KBM-7 (cell line): ENCODE results near the gene ZNF451.

Experiments
- DNase-seq: peaks from one replicate; pipeline ENCODE4 v3.0.0-alpha.2; 2015
- in situ Hi-C: fragments of 300-500 bp; cut with MboI; formaldehyde crosslinking; loops from 2 replicates; pipeline ENCODE4 v1.14.3; 2020; ENCODE audit warnings: low sequenced_read_pairs, low pct_unique_long_range_greater_than_20kb, mixed read lengths

Gene ZNF451

DNA sequence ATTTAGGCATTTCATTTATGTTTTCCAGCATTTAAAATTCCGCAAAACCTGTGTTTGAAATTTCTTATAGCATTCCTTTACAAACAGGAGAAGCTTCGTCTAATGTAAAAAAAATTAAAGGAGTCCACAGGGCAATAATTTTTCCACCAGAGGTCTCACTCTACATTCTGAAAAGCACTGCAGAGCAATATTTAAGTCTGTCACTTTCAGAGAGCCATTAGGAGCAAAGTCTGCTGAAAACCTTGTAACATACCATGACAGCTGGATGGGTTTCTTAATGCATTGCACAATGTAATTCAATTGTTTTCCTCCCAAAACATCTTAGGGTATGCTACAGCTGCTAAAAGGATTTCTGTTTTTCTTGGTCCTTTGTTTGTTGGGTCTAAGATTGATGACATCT is 100.2 kb downstream of the ZNF451 start:
- DNase-seq = peak; percentile 23
- in situ Hi-C loops = no loop called here

DNA sequence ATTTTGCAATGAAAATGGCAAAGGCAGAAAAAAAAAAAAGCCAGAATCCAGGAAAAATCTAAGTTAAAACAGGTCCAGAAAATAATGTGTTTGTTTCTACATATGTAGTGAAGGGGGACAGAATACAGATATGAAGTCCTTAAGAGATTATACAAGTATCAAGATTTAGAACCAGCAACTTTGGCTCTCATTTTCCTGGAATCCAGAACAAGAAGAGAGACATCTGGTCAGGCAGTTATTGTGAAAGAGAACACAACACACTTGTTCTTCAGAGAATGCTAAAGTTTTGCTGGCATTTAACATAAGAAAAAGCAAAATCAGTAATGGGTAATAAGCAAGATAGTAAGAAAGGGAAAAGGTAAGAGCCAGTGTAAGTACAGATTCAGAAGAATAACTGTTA is 103.2 kb downstream of the ZNF451 start:
- no peak for DNase-seq
- in situ Hi-C loops = no loop called here

DNA sequence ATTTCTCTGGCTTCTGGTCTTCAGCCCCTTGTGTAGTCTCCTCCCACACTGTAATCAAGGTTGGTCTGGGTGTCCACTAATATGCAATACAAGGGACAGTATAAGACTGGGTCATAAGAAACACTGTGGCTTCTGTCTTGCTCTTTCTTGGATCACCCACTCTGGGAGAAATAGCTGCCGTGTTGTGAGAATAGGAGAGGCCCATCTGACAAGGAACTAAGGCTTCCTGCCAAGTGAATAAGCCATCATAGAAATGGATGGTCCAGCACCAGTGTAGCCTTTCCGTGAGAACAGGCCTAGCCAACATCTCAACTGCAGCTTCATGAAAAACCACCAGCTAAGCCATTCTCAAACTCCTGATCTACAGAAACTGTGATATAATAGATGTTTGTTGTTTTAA is 105.5 kb downstream of the ZNF451 start:
- no peak for DNase-seq
- in situ Hi-C loops = no loop called here

DNA sequence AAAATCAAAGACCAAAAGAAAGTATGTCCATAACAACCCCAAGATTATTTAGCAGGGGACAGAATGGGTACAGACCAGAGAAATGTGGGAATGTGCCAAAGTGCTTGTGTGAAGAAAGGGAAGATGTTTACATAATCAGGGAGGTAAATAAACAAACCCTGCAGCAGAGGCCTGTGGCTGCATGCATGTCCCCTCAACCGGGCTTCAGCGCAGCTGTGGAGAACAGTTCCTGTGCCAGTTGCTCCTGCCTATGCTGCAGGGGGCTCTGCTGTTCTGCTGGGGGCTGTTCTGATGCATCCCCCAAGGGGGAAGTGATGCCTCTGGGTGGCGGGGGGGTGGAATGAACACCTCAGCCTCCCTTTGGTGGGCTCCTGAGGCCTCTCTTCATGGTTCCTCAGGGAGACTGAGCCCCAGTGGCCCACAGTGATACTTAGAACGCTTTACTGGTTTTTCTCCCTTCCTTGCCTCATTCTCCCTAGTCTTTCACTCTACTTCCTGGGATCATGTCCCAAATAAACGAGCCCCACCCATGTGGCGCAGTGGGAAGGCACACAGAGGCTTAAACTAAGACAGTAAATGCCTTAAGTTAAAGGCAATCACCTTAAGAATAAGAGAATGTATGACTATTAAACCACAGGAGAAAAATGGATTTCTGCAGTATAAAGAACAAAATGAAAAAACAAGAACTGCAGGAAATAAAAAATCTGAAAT is 109.1 kb downstream of the ZNF451 start:
- no peak for DNase-seq
- in situ Hi-C loops = no loop called here

DNA sequence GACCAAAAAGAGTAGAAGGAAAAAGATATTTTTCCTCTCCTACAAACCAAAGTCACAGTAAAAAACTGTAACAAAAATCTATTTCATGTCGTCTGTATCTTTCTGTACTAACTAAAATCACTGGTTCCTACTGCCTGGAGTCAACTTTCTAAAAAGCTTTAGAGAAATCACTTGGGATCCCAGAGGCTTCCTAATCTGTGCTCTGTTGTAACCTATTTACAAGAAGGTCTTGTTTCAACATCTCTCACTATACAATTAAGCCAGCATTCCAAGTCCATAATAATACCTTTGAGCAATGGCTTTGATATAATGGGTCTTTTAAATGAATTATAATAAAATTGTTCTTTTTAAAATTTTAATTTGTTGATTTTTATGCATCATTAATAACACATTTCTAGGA is 111.7 kb downstream of the ZNF451 start:
- in situ Hi-C loops = no loop called here
- DNase-seq = no peak

DNA sequence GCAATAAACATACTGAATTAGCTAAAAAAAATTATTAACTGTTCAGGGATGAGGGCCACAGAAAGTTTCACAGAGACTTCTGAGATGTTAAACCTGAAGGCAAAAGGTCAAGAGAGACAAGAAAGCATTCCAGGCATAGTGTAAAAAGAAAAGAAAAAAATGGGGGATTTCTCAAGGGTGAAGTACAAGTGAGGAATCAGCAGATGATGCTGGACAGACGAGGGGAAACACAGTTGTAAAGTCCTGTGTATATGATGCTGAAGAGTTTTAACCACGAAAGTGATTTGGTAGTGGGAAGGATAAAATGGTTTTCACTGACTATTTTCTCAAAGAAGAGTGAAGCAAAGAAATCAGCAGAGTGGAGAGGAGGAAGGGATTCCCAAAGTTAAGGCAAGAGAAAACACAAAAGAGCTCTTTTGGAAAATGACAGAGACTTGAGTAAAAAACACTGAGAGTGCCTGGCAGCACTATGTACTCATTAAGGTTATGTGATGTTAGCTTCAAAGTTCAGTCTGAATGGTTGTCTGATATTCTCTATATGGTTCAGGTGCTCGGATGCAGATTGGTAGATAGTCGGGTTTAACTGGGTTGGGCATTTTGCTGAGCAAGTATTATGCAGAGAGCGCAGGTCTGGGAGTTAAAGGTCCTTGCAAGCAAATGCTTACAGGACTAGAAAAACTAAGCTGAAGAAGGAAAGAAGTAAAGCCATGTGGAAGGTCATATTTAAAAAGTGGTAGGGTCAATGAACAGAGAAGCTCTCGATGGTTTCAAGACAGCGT is 115.8 kb downstream of the ZNF451 start:
- no peak for DNase-seq
- in situ Hi-C loops = no loop called here

DNA sequence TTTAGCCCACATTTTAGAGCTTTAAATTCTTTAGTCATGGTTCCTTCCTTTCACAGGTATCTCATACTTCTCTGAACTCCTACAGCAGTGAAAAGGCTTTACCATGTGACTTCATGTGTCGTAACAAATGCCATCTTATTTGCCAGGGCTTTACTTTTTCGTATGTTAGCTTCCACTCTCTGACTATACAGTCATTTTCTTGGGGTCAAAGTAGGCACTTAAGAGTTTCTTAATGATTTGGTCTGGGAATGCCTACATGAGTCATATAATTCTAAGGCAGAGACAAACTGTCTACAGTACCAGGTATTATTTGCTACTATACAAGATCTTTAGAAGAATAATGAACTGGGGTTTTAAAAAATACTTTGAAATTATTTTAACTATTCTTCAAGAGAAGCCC is 117.2 kb downstream of the ZNF451 start:
- in situ Hi-C loops = no loop called here
- DNase-seq = no peak

DNA sequence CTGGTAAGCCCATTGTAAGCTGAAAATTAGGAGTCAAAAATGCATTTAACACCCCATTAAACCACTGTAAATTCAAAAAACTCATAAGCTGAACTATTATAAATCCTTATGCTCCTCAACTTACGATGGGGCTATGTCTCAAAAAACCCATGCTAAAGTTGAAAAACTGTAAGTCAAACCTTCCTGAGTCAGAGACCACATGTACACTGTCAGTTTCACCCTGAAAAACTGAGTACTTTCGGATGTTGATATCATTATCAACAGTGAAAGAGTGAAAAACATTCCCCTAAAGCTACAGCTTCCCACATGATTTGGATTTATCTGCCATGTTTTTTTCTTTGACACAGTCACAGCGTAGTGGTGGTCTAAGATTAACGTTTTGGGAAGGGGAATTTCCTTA is 117.9 kb downstream of the ZNF451 start:
- in situ Hi-C loops = no loop called here
- no peak for DNase-seq

DNA sequence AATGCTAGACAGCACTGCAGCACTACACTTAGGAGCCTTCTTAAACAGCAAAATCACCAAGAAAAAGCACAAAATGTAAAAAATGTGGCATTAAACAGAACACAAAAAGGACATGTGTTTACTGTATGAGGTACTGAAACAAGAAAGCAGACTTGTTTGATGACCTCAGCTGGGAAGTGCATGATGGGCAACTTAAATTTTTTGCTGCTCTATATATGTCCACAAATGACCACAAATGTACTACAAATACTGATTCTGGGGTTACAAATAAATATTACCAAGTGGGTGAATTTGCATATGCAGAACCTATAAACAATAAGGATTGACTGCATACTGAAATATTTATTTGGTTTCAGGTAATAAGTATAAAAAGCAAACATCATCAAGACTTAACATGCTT is 119.0 kb downstream of the ZNF451 start:
- DNase-seq = no peak
- in situ Hi-C loops = no loop called here

DNA sequence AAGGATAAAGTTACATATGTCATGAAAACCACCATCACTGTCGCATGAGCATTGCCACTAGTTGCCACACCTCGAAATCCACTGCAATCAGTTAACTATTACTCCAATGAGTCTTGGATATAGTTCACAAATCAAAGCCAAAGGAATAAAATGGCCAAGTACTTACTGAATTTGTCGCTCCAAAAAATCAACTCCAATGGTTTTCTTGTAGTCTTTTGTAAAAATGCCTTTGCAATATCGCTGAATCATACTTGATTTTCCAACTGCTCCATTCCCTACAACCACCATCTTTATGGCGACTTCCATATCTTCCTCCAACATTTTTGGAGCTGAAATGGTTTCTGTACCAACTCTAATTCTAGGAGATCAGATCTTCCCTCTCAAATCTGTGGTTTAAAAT is 120.1 kb downstream of the ZNF451 start:
- no peak for DNase-seq
- in situ Hi-C loops = no loop called here

DNA sequence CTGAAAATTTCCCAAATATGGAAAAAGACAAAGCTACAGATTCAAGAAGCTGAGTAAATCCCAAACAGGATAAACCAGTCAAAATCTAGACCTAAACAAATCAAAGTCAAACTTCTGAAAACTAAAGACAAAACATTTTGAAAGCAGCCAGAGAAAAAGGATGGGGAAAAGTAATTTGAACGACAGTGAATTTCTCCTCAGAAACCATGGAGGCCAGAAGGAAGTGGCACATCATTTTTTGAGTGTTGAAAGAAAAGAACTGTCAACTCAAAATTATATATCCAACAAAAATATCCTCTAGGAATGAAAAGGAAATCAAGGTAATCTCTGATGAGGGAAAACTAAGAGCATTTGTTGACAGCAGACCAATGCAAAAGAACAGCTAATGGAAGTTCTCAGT is 125.3 kb downstream of the ZNF451 start:
- in situ Hi-C loops = no loop called here
- no peak for DNase-seq

DNA sequence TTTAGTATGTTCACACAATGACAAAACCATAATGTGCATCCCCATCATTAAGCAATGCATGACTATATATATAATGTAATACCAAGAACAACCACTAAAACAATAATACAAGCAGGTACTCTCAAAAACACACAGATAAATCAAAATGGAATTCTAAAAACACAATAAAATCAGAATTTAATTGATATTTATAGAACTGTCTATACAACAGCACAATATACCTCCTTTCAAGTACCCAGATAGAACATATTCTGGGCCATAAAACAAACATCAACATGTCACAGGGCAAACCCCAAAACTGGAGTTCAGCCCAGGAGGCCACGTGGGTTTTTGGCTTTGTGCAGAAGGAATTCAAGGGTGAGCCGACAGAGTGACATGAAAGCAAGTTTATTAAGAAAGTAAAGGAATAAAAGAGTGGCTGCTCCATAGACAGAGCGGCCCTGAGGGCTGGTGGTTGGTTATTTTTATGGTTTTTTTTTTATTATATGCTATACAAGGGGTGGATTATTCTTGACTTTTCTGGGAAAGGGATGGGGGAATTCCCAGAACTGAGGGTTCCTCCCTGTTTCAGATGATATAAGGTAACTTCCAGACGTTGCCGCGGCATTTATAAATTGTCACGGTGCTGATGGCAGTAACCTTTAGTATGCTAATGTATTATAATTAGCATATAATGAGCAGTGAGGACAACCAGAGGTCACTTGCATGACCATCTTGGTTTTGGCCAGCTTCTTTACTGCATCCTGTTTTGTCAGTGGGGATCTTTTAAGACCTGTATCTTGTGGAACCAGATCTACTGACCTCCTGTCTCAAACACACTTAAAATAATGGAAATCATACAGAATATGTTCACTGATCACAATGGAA is 126.5 kb downstream of the ZNF451 start:
- in situ Hi-C loops = no loop called here
- DNase-seq = no peak

DNA sequence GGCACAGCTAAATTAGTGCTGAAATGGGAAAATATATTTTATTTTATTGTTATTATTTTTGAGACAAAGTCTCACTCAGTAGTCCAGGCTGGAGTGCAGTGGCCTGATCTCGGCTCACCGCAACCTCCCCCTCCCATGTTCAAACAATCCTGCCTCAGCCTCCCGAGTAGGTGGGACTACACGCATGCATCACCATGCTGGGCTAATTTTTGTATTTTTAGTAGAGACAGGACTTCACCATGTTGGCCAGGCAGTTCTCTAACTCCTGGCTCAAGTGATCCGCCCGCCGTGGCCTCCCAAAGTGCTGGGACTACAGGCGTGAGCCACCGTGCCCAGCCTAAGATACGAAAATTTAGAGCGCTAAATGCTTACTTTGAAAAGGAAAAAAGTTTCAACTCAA is 127.3 kb downstream of the ZNF451 start:
- in situ Hi-C loops = no loop called here
- no peak for DNase-seq
